HG02884 (cell line): ENCODE data around the gene POMT2.

Experiments used
- ATAC-seq: cut with Tn5 transposase; IDR thresholded peaks from one replicate; pipeline ENCODE4 v1.9.1; 2021; ENCODE audit warnings: mild to moderate bottlenecking, moderate library complexity; ENCODE audit not compliant: unreplicated experiment

The POMT2 gene

DNA sequence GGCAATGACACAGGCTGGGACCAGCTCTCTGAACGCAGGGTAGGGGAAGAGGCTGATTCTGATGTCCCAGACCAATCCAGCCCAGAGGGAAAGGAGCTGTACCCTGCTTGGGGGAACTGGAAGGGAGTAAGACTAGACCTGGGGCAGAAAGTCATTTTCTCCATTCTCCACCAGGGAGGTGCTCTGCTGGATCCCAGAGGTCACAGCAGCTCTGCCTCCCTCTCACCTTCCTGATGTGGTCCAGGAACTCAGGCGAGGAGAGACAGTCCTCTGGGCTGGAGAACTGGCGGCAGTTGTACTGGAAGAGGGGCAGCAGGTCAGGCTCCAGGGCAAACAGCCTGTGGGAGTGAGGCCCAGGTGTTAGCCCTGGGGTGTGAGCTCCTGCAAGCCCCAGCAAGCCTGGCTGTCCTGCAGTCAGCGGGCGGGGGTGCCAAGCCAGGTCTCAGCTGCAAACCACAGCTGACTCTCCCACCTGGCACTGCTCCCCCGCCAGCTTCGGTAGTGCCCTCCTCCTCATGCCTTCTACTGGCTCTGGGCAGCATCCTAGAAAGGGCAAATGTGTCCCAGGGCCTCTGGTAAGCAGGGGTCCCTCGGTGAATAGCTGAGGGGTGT lies 51.6 kb downstream of the POMT2 start:
- ATAC-seq = no peak

DNA sequence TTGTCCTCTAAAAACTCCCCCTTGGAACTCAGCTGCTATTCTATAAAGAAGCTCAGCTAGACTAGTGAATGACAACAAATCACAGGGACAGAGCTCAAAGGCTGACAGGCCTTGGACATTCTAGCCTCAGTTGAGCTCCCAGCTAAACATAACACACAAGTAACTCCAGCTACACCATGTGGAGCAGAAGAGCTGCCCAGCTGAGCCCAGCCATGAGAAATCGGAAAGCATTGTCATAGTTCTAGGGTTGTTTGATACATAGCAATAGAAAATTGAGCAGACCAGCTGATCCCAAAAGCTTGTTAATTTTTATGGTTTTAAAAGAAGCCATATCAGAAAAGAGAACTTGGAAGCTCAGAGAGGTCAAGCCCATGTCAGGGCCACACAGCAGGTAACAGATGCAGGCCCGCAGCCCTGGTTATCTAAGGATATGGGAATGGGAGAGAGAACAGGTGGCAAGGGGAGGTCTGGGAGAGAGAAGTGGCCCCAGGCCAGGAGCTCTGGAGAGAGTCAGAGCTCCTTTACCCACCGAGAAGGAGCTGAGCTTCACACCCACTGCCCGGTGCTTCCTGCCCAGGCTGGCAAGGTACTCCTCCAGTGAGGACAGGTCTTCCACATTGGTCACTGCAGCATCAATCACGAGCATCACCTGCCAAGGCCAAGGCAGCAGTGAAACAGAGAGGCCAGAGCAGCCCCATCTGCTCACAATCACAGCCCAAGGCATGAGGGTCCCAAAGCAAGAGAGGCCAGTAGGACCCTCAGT lies 52.6 kb downstream of the POMT2 start:
- ATAC-seq = no peak

DNA sequence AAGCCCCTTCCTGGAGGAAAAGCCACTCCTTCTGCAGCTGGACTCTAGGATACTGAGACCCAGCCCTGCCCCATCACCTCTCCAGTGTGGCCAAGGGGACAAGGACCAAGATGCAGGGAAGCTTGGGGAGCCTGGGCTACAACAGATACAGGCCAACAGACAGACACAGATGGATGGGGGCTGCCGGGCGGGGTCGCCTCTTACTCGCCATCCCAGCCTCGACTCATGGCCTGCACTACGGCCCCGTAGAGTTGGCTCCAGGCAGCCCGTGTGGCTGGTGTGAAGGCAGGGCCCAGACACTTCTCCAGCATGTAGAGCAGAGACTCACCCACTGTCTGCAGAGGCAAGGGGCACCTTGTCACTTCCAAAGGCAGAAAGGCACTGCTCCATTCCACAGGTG lies 54.3 kb downstream of the POMT2 start:
- no peak for ATAC-seq

DNA sequence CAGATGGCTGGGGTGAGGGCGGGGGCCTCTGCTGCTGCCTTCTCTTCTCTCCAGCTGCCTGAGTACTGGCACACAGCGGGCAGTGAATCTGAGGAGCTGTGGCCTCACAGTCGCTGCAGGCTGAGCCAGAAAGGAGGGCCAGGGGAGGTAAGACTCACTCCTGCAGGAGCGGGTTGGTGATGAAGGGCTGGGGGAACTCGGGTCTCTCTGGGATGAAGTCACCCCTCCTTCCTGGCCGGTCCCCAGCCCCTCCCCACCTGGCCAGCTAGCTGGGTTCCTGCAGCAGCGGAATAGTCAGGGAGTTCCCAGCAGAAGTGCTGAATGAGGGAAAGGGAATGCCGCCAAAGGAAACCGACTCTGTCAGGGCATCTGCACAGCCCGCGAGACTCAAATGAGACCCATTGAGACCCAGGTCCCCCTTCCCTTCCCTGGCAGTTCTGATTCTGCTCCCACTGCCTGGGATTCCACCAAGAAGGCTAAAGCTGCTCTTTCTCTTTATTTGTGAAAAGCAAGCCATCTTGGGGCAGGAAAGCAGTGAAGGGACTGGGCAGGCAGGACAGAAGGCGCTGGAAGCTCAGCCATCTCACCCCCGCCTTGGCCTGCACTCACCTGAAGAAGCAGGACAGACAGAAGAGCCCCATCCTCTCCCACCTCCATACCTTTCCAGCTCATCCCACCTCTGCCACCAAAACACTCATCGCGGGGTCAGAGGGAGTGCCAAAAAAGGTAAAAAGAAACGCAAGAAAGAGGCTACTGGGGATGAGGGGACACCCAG lies 54.9 kb downstream of the POMT2 start:
- ATAC-seq = no peak

DNA sequence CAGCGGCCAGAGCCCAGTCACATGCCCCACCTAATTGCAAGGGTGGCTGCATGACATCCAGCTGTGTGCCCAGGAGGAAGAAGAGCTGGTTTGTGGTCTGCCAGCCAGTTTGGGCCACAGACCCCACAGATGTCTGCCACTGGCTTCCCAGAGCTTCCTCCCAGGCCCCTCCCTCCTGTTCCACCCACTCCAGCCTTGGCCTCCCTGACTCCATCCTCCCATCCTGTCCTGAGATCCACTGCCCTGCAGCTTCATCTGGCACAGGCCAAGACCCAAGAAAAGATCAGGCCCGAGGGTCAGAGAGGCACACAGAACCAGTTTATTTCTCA lies 55.5 kb downstream of the POMT2 start:
- ATAC-seq = no peak

DNA sequence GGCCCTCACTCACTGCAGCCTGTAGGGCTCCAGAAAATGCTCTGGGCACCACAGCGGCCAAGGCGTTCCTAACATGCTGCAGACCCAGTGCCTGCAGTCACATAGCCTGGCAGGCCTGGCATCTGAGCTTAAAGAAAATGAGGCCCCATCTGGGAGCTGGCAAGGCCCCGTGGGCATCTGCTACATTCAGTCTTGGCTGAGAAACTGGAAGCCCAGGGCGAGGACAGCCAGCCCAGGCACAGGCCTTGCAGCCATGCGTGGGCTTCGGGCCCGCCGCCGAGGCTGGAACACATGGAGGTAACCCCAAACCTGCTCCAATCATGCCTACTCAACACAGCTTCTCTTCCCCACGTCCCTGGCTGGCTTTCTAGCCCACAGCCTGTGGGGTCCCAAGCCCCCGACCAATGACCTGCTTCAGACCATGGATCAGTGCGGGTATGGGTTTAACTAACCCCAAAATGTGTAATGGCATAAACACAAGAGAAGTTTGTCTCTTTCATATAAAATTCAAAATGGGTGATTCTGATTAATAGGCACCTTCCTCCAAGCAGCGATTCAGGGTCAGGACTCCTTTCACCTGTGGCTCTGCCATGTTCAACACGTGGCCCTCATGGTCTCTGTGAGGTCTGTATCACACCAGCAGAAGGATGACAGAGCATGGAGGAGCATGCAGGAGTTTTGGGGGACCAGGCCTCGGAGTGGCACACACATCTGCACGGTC lies 56.1 kb downstream of the POMT2 start:
- ATAC-seq = no peak

DNA sequence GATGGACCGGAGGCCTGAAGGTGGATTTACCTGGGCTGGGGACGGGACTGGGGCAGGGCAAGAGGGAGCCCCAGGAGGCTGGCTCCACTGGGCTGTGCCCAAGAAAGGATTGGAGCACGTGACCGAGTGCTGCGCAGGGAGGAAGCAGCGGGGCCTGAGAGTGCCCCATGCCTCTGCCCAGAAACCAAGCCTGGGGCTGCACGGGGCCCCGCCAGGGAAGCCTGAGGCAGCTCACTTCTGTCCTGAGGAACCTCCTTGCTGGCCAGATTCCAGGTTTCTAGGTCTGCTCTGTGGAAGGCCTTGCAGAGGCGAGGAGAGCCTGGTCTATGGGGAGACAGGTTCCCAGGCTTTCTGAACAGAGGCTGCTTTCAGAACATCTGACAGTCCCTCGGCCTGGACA lies 60.1 kb downstream of the POMT2 start:
- ATAC-seq = no peak

DNA sequence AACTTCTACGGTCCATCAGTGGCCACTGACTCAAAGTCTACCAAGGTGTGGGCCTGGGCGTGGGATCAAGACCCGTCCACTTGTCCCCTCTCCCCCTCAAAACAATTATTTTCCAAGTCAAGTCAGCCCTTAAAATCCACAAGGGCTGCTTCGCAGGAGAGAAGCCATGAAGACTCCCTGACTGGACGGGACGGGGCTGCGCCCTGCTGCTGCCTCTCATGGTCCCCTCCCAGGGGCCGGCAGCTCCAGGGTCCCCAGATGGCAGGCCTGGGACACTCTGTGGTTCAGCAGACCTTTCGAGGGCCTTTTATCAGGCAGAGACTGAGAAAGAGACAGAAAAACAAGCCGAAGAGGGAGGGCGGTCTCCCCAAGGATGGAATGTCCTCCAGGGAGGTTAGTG lies 60.5 kb downstream of the POMT2 start:
- no peak for ATAC-seq

DNA sequence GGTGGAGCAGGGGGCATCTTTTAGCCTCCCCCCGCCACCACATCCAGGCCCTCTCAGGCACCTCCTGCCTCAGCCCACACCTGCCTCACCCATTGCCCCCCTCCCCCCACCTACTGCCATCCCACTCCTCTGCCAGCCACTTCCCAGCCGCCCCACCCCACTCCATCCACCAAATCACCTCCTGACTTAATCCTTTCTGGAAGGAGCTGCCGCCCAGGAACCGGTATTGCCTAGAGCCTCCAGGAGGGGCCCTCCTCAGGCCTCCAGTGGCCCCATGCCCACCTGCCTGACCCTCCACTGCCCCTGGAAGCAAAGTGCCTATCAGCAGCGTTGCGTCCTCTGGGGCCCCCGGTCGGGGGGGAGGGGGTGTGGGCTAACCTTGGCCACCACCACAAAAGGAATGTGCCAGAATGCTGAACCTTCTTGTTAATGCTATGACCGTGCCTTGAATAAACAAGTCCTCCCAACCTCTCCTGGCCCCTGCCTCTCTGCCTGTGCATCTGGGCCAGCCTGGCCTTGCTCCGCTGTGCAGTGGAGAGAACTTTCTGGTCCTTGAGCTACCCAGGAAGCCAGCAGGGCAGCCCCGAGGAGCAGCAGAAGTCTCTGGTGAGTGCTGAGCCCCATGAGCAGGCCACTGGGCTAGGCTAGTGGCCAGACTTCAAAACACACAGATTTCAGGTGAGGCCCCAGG lies 61.5 kb downstream of the POMT2 start:
- ATAC-seq = no peak

DNA sequence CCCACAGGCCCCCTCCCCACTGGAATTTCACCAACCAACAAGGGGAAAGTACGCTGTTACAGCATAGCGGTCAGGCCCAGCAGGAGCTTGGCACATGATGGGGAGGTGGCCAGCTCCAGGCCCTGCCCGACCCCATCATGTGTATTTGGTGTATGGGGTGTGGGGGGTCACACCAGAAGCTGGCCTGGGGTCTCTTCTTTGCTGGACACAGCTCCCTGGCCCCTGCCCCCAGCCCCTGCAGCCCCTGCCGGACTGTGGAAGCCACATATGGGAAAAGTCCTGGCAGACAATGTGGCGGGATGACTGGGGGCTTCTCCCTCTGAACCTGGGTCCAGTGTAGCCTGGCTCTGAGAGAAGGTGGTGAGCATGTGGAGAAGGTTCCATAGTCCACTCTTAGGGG lies 62.1 kb downstream of the POMT2 start:
- ATAC-seq = no peak

DNA sequence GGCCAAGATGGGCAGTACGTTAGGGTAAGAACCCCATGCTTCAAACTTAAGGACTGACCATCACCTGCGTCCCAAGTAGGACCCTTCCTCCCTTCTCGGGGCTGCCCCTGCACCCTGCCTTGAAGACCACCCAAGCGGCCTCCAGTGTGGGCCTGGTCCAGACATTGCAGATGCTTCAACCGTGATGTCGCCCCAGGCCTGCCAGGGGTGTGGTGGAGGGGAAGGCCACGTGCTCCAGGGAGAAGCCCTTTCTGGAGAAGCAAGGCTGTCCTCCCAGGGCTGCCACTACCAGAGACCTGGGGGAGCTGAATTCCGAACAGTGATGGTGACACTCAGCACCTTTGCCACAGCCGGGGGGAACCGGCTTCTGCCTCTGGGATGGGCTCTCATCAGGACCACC lies 63.0 kb downstream of the POMT2 start:
- ATAC-seq = no peak

DNA sequence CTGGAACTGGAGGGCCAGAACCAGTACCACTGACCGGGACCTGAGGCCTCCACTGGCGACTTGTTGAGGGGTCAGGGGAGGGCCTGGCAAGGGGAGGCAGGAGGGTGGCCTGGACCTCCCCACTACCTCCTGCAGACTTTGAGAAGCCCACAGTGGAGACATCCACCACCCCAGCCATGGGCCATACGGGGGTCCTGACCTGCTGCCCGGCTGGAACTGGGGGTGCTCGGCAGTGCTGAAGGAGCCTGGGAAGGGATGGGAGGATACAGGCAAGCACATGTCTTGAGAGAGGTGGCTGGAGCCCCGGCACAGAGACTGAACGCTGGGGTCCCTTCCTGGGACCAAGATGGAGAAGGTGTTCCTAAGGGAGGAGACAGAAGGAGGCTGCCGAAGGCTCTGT lies 64.0 kb downstream of the POMT2 start:
- no peak for ATAC-seq

DNA sequence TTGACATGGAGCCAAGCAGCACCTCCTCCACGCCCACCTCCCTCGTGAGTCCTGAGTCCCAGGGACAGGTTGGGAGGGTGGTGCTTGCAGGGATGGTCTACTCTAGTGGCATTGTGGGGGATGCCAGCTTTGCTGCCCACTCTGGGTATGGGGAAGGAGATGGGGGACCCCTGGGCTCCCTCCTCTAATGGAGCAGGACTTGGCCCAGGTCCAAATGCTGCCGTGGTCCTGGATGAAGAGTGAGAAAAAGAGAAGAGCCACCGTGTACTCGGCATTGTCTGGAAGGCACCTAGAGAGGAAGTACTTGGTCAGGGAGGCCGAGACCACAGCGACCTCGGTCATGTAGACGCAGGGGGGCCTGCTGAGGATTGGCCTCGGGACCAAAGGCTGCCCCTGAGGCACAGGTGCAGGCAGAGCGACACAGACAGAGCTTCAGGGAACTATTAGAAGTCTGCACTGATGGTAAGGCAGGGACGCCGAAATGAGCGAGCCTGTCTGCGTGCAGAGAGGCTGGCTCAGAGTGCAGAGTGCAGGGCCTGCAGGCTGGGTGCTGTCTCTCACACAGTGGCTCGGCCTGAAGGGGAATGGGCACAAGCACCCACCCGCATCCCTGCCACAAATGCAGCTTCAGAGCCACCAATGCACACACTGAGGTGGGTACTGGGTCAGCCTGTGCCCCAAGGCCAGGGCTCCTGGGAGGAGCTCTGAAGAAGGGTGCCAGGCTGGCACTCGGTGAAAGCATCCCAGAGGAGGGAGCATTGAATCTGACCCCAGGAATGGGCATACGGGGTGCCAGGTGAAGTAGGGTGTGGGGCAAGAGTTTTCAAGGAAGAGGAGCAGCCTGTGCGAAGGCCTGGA lies 67.1 kb downstream of the POMT2 start:
- ATAC-seq = no peak

DNA sequence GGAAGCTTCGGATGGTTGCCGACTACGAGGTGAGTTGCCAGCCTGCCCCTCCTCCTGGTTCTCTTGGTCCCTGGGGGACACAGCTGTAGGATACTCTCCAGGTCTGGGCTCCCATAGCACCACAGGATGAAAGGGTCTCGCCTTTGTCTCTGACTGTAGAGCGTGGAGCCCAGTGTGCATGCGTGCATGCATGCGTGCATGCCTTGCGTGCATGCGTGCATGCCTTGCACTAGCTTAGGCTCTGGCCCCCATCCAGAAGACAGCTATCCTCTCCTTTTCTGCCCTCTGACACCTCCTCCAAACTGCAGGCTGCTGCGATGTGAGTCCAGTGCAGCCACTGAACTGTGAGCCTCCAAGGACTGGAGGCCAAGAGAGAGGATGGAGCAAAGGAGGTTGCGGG lies 68.8 kb downstream of the POMT2 start:
- no peak for ATAC-seq

DNA sequence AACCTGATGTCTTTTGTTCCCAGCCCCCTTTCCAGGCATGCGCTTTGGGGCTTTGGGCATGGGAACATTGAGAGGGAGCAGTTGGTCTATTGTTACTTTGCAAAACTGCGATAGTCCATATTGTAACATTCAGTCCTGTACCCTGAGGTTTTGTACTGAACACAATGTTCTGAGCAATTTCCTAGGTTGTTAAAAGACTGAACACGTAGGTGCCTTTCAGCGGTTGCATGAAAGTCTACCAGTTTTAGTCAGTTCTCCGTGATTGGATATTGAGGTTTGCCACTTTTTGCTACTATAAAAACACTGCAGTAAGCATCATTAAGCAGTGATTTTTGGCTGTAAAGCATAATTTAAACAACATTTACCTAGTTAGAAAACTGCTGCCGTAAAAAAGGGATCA lies 69.8 kb downstream of the POMT2 start:
- ATAC-seq = no peak

DNA sequence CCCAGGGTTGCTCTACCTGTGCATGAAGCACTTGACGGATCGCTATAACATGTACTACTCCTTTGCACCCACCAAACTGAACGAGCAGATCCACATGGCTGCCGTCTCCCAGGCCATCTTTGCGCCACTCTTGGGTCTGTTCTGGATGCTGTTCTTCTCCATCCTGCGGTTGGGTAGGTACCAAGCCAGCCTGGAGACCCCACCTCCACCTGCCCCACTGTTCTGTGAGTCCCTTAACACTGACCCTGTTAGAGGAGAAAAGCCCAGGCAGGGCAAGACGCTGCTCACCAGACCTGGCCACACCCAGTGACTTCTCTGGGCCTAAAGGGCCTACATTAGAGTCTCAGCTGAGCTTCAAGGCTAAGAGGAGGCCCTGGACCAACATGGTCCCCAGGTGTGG lies 71.4 kb downstream of the POMT2 start:
- no peak for ATAC-seq

DNA sequence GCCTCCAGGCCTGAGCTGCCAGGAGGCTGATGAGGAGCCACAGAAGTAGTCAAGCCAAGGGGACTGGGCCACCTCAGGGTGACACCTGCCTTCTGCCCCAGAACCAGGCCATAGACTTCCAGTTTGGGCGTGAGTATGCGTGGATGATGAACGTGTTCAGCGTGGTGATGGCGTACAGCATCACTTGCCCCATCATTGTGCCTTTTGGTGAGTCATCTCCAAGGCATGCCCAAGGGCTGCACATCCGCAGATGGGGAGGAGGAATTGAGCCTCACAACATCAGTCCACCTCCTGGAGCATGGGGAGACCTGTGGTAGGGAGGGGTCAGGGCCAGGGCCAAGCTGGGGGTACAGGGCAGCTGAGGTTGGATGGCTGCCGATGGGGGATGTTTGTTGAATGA lies 72.0 kb downstream of the POMT2 start:
- no peak for ATAC-seq

DNA sequence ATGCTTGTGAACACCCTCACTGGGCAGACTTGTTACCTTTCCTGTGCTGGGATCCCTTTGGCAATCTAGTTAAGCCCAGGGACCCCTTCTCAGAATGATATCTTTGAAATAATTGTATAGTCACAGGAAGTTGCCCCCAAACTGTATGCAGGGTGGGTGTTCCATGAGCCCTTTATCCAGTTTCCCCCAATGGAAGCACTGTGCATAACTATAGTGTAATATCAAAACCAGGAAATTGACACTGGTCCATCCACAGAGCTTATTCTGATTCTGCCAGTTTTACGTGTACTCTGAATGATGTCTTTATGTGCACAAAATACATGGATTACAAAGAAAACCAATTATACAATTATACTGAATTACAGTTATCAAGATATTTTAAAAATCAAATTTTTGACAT lies 73.9 kb downstream of the POMT2 start:
- no peak for ATAC-seq

DNA sequence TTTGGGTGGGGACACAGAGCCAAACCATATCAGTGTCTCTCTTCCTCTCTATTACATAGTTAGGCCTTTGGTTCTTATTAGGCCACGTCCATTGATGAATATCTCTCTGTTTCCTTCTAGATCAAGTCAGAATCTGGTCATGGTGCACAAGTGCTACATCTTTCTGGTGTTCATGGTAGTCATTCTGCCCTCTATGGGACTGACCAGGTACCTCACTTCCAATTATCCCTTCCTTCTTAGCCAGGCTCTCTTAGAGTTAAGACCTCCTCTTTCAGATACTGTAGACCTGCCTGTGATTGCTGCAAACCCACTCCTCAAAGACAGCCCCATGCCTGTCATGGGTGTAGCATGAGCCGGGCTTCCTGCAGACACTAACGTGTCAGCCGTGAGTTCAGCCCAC lies 74.9 kb downstream of the POMT2 start:
- no peak for ATAC-seq

DNA sequence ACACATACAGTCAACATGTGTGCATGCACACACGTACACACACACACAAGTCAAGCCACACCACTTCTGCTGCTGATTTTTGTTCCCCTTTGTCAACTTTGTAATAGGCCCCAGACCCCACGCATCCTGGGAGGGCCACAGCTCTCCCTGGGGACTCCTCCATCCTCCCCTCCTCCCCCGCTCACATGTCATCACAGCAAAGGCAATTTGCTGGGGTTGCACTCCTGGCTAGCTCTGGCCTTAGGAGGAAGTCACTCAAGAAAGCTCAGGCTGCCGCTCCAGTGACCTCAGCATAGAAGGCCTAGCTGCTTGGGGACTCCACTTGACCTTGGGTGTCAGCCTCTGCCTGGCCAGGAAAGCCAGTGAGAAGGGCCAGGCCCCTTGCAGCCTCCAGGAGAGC lies 76.8 kb downstream of the POMT2 start:
- ATAC-seq = no peak
